Measurements from ENCODE around the gene BCL2L2.

DNA sequence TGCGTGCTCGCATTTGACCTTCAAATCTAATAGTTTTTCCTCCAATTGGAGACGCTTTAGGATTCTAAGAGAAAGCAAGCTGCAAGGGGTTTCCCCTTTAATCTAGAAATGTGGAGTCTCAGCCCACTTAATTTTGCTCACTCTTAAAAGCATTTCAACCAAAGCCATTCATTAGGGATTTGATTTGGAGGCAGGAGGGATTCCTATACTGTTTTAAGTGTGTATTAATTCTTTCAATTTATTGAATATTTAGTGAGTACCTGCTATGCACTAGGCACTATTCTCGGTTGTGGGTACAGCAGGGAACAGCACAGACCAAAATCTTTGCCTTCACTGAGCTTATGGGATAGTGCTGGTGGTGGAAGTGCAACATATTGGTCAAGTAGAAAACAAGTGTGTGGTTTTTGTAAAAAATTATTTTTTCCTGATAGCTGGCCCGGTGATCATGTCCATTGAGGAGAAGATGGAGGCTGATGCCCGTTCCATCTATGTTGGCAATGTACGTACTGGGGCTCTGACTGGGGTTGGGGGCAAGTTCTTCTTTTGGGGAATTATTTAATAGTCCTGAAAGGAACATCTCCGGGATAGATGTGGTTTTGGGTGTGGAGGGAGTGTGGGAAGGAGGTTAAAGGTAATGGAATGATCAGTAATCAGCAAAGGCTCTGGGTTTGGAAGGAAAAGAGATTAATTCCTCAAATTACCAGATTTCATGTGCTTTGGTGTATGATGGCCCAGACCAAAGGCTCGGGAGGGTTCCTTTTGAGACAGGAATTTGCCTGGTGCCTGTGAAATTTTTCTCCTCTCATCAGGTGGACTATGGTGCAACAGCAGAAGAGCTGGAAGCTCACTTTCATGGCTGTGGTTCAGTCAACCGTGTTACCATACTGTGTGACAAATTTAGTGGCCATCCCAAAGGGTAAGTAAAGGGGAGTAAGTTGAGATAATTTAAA is 16.2 kb downstream of the BCL2L2 start:
- TF ChIP-seq, protein P1, sequence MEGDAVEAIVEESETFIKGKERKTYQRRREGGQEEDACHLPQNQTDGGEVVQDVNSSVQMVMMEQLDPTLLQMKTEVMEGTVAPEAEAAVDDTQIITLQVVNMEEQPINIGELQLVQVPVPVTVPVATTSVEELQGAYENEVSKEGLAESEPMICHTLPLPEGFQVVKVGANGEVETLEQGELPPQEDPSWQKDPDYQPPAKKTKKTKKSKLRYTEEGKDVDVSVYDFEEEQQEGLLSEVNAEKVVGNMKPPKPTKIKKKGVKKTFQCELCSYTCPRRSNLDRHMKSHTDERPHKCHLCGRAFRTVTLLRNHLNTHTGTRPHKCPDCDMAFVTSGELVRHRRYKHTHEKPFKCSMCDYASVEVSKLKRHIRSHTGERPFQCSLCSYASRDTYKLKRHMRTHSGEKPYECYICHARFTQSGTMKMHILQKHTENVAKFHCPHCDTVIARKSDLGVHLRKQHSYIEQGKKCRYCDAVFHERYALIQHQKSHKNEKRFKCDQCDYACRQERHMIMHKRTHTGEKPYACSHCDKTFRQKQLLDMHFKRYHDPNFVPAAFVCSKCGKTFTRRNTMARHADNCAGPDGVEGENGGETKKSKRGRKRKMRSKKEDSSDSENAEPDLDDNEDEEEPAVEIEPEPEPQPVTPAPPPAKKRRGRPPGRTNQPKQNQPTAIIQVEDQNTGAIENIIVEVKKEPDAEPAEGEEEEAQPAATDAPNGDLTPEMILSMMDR (IDR thresholded peaks at IDR 0.05; ENCODE audit: insufficient read depth, low read length, poor library complexity, severe bottlenecking) = no peak
- TF ChIP-seq EZH2phosphoT487 (conservative IDR thresholded peaks at IDR 0.05; ENCODE audit: low read length) = no peak
